H9 (cell line): ENCODE results near the gene ETV6. TPM values are rescaled to one million over a fixed set of nuclear protein-coding genes. Genes with fewer than 3 reads are reported as not detected.

Source experiments
- DNase-seq: peaks from one replicate; pipeline ENCODE4 v3.0.0-alpha.2; 2017
- H2AFZ ChIP-seq: one replicate; pipeline ENCODE4 v1.6.1; 2013; ENCODE audit warnings: mild to moderate bottlenecking, low read length, control low read depth, moderate library complexity
- H2AK5ac ChIP-seq: 2 replicates; pipeline ENCODE4 v1.6.1; 2013; ENCODE audit warnings: low read length, control low read depth, mixed read lengths; ENCODE audit not compliant: insufficient read length
- H2BK120ac ChIP-seq: one replicate; pipeline ENCODE4 v1.6.1; 2013; ENCODE audit warnings: low read depth, mild to moderate bottlenecking, low read length, control low read depth, inconsistent platforms; ENCODE audit not compliant: poor library complexity, severe bottlenecking
- H2BK12ac ChIP-seq: 2 replicates; pipeline ENCODE4 v1.6.1; 2013; ENCODE audit warnings: low read length, control low read depth, mixed read lengths, low read depth; ENCODE audit not compliant: insufficient read length
- H2BK15ac ChIP-seq: 2 replicates; pipeline ENCODE4 v1.6.1; 2013; ENCODE audit warnings: low read depth, low read length, control low read depth
- H2BK20ac ChIP-seq: one replicate; pipeline ENCODE4 v1.6.1; 2013; ENCODE audit warnings: low read depth, mild to moderate bottlenecking, low read length, control low read depth, inconsistent platforms; ENCODE audit not compliant: poor library complexity, severe bottlenecking
- H2BK5ac ChIP-seq: 2 replicates; pipeline ENCODE4 v1.6.1; 2013; ENCODE audit warnings: low read length, control low read depth, mixed read lengths; ENCODE audit not compliant: insufficient read length
- H3K14ac ChIP-seq: 2 replicates; pipeline ENCODE4 v1.6.1; 2013; ENCODE audit warnings: low read length, control low read depth; ENCODE audit not compliant: insufficient read depth
- H3K18ac ChIP-seq: 2 replicates; pipeline ENCODE4 v1.6.1; 2013; ENCODE audit warnings: low read depth, mild to moderate bottlenecking, mixed read lengths, low read length, control low read depth; ENCODE audit not compliant: insufficient read length
- H3K23ac ChIP-seq: 2 replicates; pipeline ENCODE4 v1.6.1; 2013; ENCODE audit warnings: low read length, control low read depth, mixed read lengths, low read depth; ENCODE audit not compliant: insufficient read length
- H3K23me2 ChIP-seq: 2 replicates; pipeline ENCODE4 v1.6.1; 2013; ENCODE audit warnings: low read depth, mild to moderate bottlenecking, mixed read lengths, low read length, control low read depth; ENCODE audit not compliant: insufficient read length, poor library complexity, severe bottlenecking
- H3K27ac ChIP-seq: 2 replicates; pipeline ENCODE4 v1.5.1; 2013; ENCODE audit warnings: low read length, control low read depth, mixed read lengths, low read depth; ENCODE audit not compliant: insufficient read length
- H3K27me3 ChIP-seq: 2 replicates; pipeline ENCODE4 v1.6.1; 2013; ENCODE audit warnings: low read length, control low read depth, inconsistent platforms; ENCODE audit not compliant: insufficient read depth
- H3K4ac ChIP-seq: 2 replicates; pipeline ENCODE4 v1.6.1; 2013; ENCODE audit warnings: low read depth, mild to moderate bottlenecking, control low read depth, inconsistent platforms, low read length, moderate library complexity
- H3K4me1 ChIP-seq: 2 replicates; pipeline ENCODE4 v1.6.1; 2013; ENCODE audit warnings: low read length, control low read depth, inconsistent platforms; ENCODE audit not compliant: insufficient read depth
- H3K4me2 ChIP-seq: 2 replicates; pipeline ENCODE4 v1.6.1; 2013; ENCODE audit warnings: low read length, control low read depth, mixed read lengths; ENCODE audit not compliant: insufficient read length, insufficient read depth
- H3K56ac ChIP-seq: 2 replicates; pipeline ENCODE4 v1.6.1; 2013; ENCODE audit warnings: low read depth, mild to moderate bottlenecking, mixed read lengths, low read length, control low read depth; ENCODE audit not compliant: insufficient read length
- H3K79me1 ChIP-seq: 2 replicates; pipeline ENCODE4 v1.6.1; 2013; ENCODE audit warnings: low read depth, mild to moderate bottlenecking, moderate library complexity, low read length, control low read depth, inconsistent platforms; ENCODE audit not compliant: insufficient read depth, poor library complexity, severe bottlenecking
- H3K79me2 ChIP-seq: 2 replicates; pipeline ENCODE4 v1.6.1; 2013; ENCODE audit warnings: low read length, control low read depth, inconsistent platforms; ENCODE audit not compliant: insufficient read depth
- H3K9ac ChIP-seq: 2 replicates; pipeline ENCODE4 v1.6.1; 2013; ENCODE audit warnings: low read length, control low read depth, mixed read lengths; ENCODE audit not compliant: insufficient read length; ENCODE audit errors: extremely low read depth
- H3K9me3 ChIP-seq: one replicate; pipeline ENCODE4 v1.6.1; 2013; ENCODE audit warnings: low read depth, low read length, inconsistent platforms; ENCODE audit not compliant: control insufficient read depth
- H3T11ph ChIP-seq: one replicate; pipeline ENCODE4 v1.6.1; 2013; ENCODE audit warnings: mild to moderate bottlenecking, low read length, control low read depth, inconsistent platforms
- H4K20me1 ChIP-seq: one replicate; pipeline ENCODE4 v1.6.1; 2013; ENCODE audit not compliant: control insufficient read depth, insufficient read length, insufficient read depth
- H4K5ac ChIP-seq: 2 replicates; pipeline ENCODE4 v1.6.1; 2013; ENCODE audit warnings: low read depth, mild to moderate bottlenecking, mixed read lengths, low read length, control low read depth; ENCODE audit not compliant: insufficient read length
- H4K8ac ChIP-seq: replicated peaks from 2 replicates; pipeline ENCODE4 v1.6.1; 2013; ENCODE audit warnings: low read length, control low read depth, mixed read lengths, low read depth; ENCODE audit not compliant: insufficient read length
- H4K91ac ChIP-seq: 2 replicates; pipeline ENCODE4 v1.6.1; 2013; ENCODE audit warnings: low read depth, mild to moderate bottlenecking, moderate library complexity, mixed read lengths, low read length, control low read depth; ENCODE audit not compliant: insufficient read length
- H3K27ac Mint-ChIP-seq, 3 experiments: 2 replicates in 2 of 3; 3 replicates in 1 of 3; pipeline ENCODE4 v1.8.0; 2020 to 2021; ENCODE audit warnings: mixed read lengths in 3 of 3, mild to moderate bottlenecking in 1 of 3, moderate library complexity in 1 of 3
- H3K27me3 Mint-ChIP-seq: 2 replicates; pipeline ENCODE4 v1.8.0; 2021; ENCODE audit warnings: low read depth, mild to moderate bottlenecking, moderate library complexity, mixed read lengths
- H3K36me3 Mint-ChIP-seq, 3 experiments: 2 replicates in 2 of 3; 3 replicates in 1 of 3; pipeline ENCODE4 v1.8.0; 2020 to 2021; ENCODE audit warnings: low read depth in 3 of 3, mixed read lengths in 3 of 3; ENCODE audit not compliant: insufficient read depth in 1 of 3
- H3K4me1 Mint-ChIP-seq, 2 experiments: 2 replicates each; pipeline ENCODE4 v1.8.0; 2020; ENCODE audit warnings: mixed read lengths in 2 of 2
- H3K4me3 Mint-ChIP-seq, 2 experiments: 2 replicates in 1 of 2; 3 replicates in 1 of 2; pipeline ENCODE4 v1.8.0; 2020 to 2021; ENCODE audit warnings: mild to moderate bottlenecking in 2 of 2, mixed read lengths in 2 of 2, moderate library complexity in 1 of 2
- H3K9me3 Mint-ChIP-seq, 2 experiments: 2 replicates in 1 of 2; 3 replicates in 1 of 2; pipeline ENCODE4 v1.8.0; 2020; ENCODE audit warnings: mild to moderate bottlenecking in 2 of 2, mixed read lengths in 2 of 2, moderate library complexity in 1 of 2
- CTCF ChIP-seq: fragments of 200-600 bp; sonication (generic); conservative IDR thresholded peaks from 3 replicates; pipeline ENCODE4 v1.8.0; 2021; ENCODE audit warnings: antibody characterized with exemption, mild to moderate bottlenecking
- WGBS: extraction: QIAGEN DNeasy Blood & Tissue Kit; methylation state at CpG from one replicate; pipeline ENCODE4 v1.1.7; 2013; ENCODE audit warnings: missing lambda C conversion rate, low lambda C conversion rate, mixed read lengths; ENCODE audit not compliant: insufficient read length; ENCODE audit errors: extremely low coverage; 5-methylcytosine and 5-hydroxymethylcytosine counted together
- total RNA-seq: library from RNA; stranded (reverse); gene quantifications from 2 replicates; pipeline ENCODE4 v1.2.1, GENCODE V29; 2021

Gene ETV6
- total RNA-seq, 1 experiment from 2014 or later = 28.7 TPM

GRCh38 chr12:11856971-11857370 is 207.5 kb downstream of the ETV6 start:
- no CpG with 5 or more reads among the region's 7 CpGs for WGBS
- peaks cover 20% of the 10 kb centered on the region; the same call in 1 of the 2 replicates for H3K4me1 ChIP-seq
- peak overlapping the region in 2 of 3 experiments; percentile 16 to 81; a peak in 3 of 7 replicates for H3K27ac Mint-ChIP-seq

More at GRCh38 chr12:11856971-11857370, 207.5 kb downstream of the ETV6 start:
- Mint-ChIP-seq H3K4me1 (peaks cover 37 to 59% of the 10 kb centered on the region in 2 experiments), H3K36me3 (peaks cover 5 to 13% (median 9%) of the 10 kb centered on the region in 3 experiments; a peak in 6 of 7 replicates), H3K4me3 (no peak overlapping the region), H3K27me3 (no peaks in the 10 kb centered on the region), H3K9me3 (no peaks in the 10 kb centered on the region)
- H3K79me2 ChIP-seq = no peaks in the 10 kb centered on the region
- no peak overlapping the region for H4K91ac ChIP-seq
- no peak overlapping the region for H2BK5ac ChIP-seq
- H2AFZ ChIP-seq = no peak overlapping the region
- H3T11ph ChIP-seq = peak overlapping the region; percentile 37
- no peaks in the 10 kb centered on the region for H3K9me3 ChIP-seq
- no peak overlapping the region for H2BK15ac ChIP-seq
- H3K4ac ChIP-seq = no peak overlapping the region
- peak overlapping the region; percentile 24 for H3K27ac ChIP-seq
- no peak for TF ChIP-seq CTCF
- no peaks in the 10 kb centered on the region for H3K27me3 ChIP-seq
- no peak overlapping the region for H2BK120ac ChIP-seq
- no peaks in the 10 kb centered on the region for H3K79me1 ChIP-seq
- no peaks in the 10 kb centered on the region for H3K23me2 ChIP-seq
- H3K56ac ChIP-seq = no peak overlapping the region
- H3K23ac ChIP-seq = no peak overlapping the region
- no peak overlapping the region for H2BK20ac ChIP-seq
- H3K18ac ChIP-seq = peak overlapping the region; percentile 21
- no peak overlapping the region for H2BK12ac ChIP-seq
- H4K8ac ChIP-seq = no peak overlapping the region
- no peak overlapping the region; the same call in 1 of the 2 replicates for H3K14ac ChIP-seq
- DNase-seq = no peak
- H3K9ac ChIP-seq = no peak overlapping the region
- no peak overlapping the region for H4K5ac ChIP-seq
- no peaks in the 10 kb centered on the region for H4K20me1 ChIP-seq
- H3K4me2 ChIP-seq = no peak overlapping the region
- no peak overlapping the region for H2AK5ac ChIP-seq
